Neutrophil (primary cell): Measurements from ENCODE around the gene SLC52A3.

Source experiments
- H3K27ac ChIP-seq: fragments of 200-600 bp; sonication (generic); 2 replicates; pipeline ENCODE4 v1.5.1; 2016; ENCODE audit warnings: mild to moderate bottlenecking, moderate library complexity
- H3K27me3 ChIP-seq: fragments of 200-600 bp; sonication (generic); 2 replicates; pipeline ENCODE4 v1.6.0; 2016; ENCODE audit warnings: mild to moderate bottlenecking
- H3K36me3 ChIP-seq: fragments of 200-600 bp; sonication (generic); 2 replicates; pipeline ENCODE4 v1.5.1; 2017
- H3K4me1 ChIP-seq, 2 experiments: fragments of 200-600 bp in 1 of 2; sonication (generic) in 1 of 2; 1 replicate in 1 of 2; 2 replicates in 1 of 2; pipeline versions ENCODE4 v1.5.1 to v1.6.1; 2013 to 2016; ENCODE audit warnings: low read depth in 1 of 2, low read length in 1 of 2, mild to moderate bottlenecking in 1 of 2, moderate library complexity in 1 of 2; ENCODE audit not compliant: control insufficient read depth in 1 of 2, insufficient read depth in 1 of 2
- H3K4me3 ChIP-seq, 2 experiments: fragments of 200-600 bp in 1 of 2; sonication (generic) in 1 of 2; 1 replicate in 1 of 2; 2 replicates in 1 of 2; pipeline ENCODE4 v1.5.1; 2013 to 2016; ENCODE audit warnings: low read depth in 1 of 2, low read length in 1 of 2, mild to moderate bottlenecking in 1 of 2, moderate library complexity in 1 of 2
- H3K9me3 ChIP-seq: fragments of 200-600 bp; sonication (generic); 2 replicates; pipeline ENCODE4 v1.5.1; 2016
- CTCF ChIP-seq: fragments of 200-600 bp; sonication (generic); IDR thresholded peaks from 2 replicates; pipeline ENCODE4 v1.5.1; 2016; ENCODE audit warnings: antibody characterized with exemption

The SLC52A3 gene

GRCh38 chr20:750801-751200, 17.5 kb downstream of the SLC52A3 start:
- Histone ChIP-seq H3K36me3 (no peaks in the 10 kb centered on the region), H3K27ac (no peak overlapping the region), H3K27me3 (no peaks in the 10 kb centered on the region), H3K9me3 (no peaks in the 10 kb centered on the region), H3K4me3 (no peak overlapping the region), H3K4me1 (no peaks in the 10 kb centered on the region)
- no peak for TF ChIP-seq CTCF

DNA sequence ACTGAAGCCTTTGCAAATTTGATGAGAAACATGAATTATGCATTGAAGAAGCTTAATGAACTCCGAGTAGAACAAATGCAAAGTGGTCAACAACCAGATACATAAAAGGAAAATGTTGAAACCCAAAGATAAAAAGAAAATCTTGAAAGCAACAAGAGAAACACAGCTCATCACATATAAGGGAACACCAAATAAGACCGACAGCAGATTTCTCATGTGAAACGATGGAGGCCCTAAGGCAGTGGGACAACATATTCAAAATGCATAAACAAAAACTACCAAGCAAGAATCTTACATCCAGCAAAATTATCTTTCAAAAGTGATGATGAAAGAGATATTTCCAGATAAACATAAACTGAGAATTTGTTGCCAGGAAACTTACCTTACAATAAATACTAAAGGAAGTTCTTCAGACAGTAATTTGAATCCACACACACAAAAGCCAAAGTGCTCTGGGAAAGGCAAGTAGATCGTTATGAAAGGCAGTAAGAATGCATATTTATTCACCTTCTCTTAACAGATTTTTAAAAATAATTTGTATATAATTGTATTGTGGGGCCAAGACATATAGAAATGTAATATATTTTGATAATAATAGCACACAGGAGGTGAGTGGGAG, 22.5 kb downstream of the SLC52A3 start:
- Histone ChIP-seq H3K9me3 (no peaks in the 10 kb centered on the region), H3K4me3 (no peak overlapping the region), H3K36me3 (no peaks in the 10 kb centered on the region), H3K27me3 (peaks cover 3% of the 10 kb centered on the region), H3K27ac (no peak overlapping the region), H3K4me1 (no peaks in the 10 kb centered on the region)
- TF ChIP-seq CTCF = no peak

GRCh38 chr20:742156-742555, 26.1 kb downstream of the SLC52A3 start:
- Histone ChIP-seq H3K9me3 (no peaks in the 10 kb centered on the region), H3K4me1 (no peaks in the 10 kb centered on the region), H3K27me3 (peaks cover 7% of the 10 kb centered on the region), H3K4me3 (no peak overlapping the region), H3K36me3 (no peaks in the 10 kb centered on the region), H3K27ac (no peak overlapping the region)
- TF ChIP-seq CTCF = no peak

GRCh38 chr20:741620-742019, 26.7 kb downstream of the SLC52A3 start:
- Histone ChIP-seq H3K27me3 (peaks cover 7% of the 10 kb centered on the region), H3K36me3 (no peaks in the 10 kb centered on the region), H3K4me3 (no peak overlapping the region), H3K9me3 (no peaks in the 10 kb centered on the region), H3K27ac (no peak overlapping the region), H3K4me1 (no peaks in the 10 kb centered on the region)
- no peak for TF ChIP-seq CTCF

DNA sequence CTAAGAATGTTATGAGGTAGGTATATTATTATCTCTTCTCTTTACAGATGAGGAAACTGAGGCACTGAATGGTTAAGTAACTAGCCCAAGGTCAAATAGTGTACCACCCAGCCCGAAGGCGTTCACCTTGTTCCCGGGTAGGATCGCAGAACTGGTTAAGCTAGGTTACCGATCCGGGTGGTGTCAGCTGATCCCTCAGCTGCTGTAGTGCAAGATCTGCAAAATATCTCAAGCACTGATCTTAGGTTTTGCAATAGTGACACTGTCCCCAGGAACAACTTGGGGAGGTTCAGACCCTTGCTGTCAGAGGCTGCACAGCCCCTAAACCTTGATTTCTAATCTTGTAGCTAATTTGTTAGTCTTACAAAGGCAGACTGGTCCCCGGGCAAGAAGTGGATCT, 28.1 kb downstream of the SLC52A3 start:
- TF ChIP-seq CTCF = no peak
- Histone ChIP-seq H3K4me3 (no peak overlapping the region), H3K27ac (no peak overlapping the region), H3K4me1 (no peaks in the 10 kb centered on the region), H3K36me3 (no peaks in the 10 kb centered on the region), H3K9me3 (no peaks in the 10 kb centered on the region), H3K27me3 (peaks cover 7% of the 10 kb centered on the region)

- no peaks in the 10 kb centered on the region for H3K9me3 ChIP-seq
- H3K4me1 ChIP-seq = no peaks in the 10 kb centered on the region
- H3K4me3 ChIP-seq = no peak overlapping the region
- no peak overlapping the region for H3K27ac ChIP-seq
- peaks cover 7% of the 10 kb centered on the region for H3K27me3 ChIP-seq
- no peaks in the 10 kb centered on the region for H3K36me3 ChIP-seq
- no peak for TF ChIP-seq CTCF
Observed at GRCh38 chr20:739736-740135, 28.6 kb downstream of the SLC52A3 start.
